SH-SY5Y (cell line): ENCODE data around the gene PPP3CB.

Experiments
- GATA2 ChIP-seq: IDR thresholded peaks from 2 replicates; pipeline ENCODE4 v1.6.1; 2011; ENCODE audit warnings: mild to moderate bottlenecking, low read depth, low read length
- GATA3 ChIP-seq: IDR thresholded peaks from 2 replicates; pipeline ENCODE4 v1.6.1; 2011; ENCODE audit warnings: low read depth, mild to moderate bottlenecking, low read length, moderate library complexity

GRCh38 chr10:73408061-73408460 is 87.8 kb downstream of the PPP3CB start:
- no peak for TF ChIP-seq GATA3
- TF ChIP-seq GATA2, result no peak
